WTC11 (cell line): ENCODE results near the gene TPGS2. TPM values are rescaled to one million over a fixed set of nuclear protein-coding genes. Genes with fewer than 3 reads are reported as not detected.

Source experiments
- ATAC-seq: fragments of 200-7000 bp; cut with Tn5 transposase; 2 replicates; pipeline ENCODE4 v1.10.0; 2021; ENCODE audit warnings: mild to moderate bottlenecking, moderate library complexity
- CTCF ChIA-PET: fragments of 300-600 bp; sonication (Branson Sonifier 250); formaldehyde crosslinking; loops from one replicate; lab custom pipeline; 2021; ENCODE audit warnings: antibody characterized with exemption; lab: Charles Lee
- POLR2A ChIA-PET: fragments of 350-600 bp; sonication (Branson Sonifier 250); formaldehyde crosslinking; loops from one replicate; lab custom pipeline; 2021; ENCODE audit warnings: antibody characterized with exemption; lab: Charles Lee
- DNase-seq: peaks from one replicate; pipeline ENCODE4 v3.0.0; 2021; ENCODE audit warnings: low spot score
- H3K27ac Mint-ChIP-seq: 2 replicates; pipeline ENCODE4 v1.8.0; 2021; ENCODE audit warnings: mixed read lengths
- H3K27me3 Mint-ChIP-seq: 2 replicates; pipeline ENCODE4 v1.8.0; 2021; ENCODE audit warnings: low read depth, mild to moderate bottlenecking, moderate library complexity, mixed read lengths
- H3K36me3 Mint-ChIP-seq: 2 replicates; pipeline ENCODE4 v1.8.0; 2021; ENCODE audit warnings: mixed read lengths
- H3K4me1 Mint-ChIP-seq: 2 replicates; pipeline ENCODE4 v1.8.0; 2022; ENCODE audit warnings: mixed read lengths
- H3K4me3 Mint-ChIP-seq: 2 replicates; pipeline ENCODE4 v1.8.0; 2021; ENCODE audit warnings: mild to moderate bottlenecking, moderate library complexity, mixed read lengths
- H3K9me3 Mint-ChIP-seq: 2 replicates; pipeline ENCODE4 v1.8.0; 2021; ENCODE audit warnings: mixed read lengths
- AR ChIP-seq: fragments of 250-450 bp; sonication (Bioruptor Pico); IDR thresholded peaks from 2 replicates; pipeline ENCODE4 v1.9.0; 2021; ENCODE audit warnings: mild to moderate bottlenecking
- ATF6 ChIP-seq: sonication (generic); formaldehyde crosslinking; IDR thresholded peaks from 2 replicates; pipeline ENCODE4 v1.8.1; 2023; ENCODE audit warnings: mild to moderate bottlenecking, missing genetic modification reagents
- CREM ChIP-seq: sonication (generic); formaldehyde crosslinking; IDR thresholded peaks from 2 replicates; pipeline ENCODE4 v1.8.1; 2022; ENCODE audit warnings: mild to moderate bottlenecking, missing genetic modification reagents, moderate library complexity
- E2F1 ChIP-seq: sonication (generic); formaldehyde crosslinking; IDR thresholded peaks from 2 replicates; pipeline ENCODE4 v1.8.0; 2022; ENCODE audit warnings: mild to moderate bottlenecking, missing genetic modification reagents
- ESRRA ChIP-seq: sonication (generic); formaldehyde crosslinking; IDR thresholded peaks from 2 replicates; pipeline ENCODE4 v1.8.1; 2022; ENCODE audit warnings: mild to moderate bottlenecking, missing genetic modification reagents, borderline replicate concordance
- HMGA2 ChIP-seq: fragments of 250-450 bp; sonication (Bioruptor Pico); IDR thresholded peaks from 2 replicates; pipeline ENCODE4 v1.4.0; 2021; ENCODE audit warnings: mild to moderate bottlenecking, moderate library complexity
- MLX ChIP-seq: sonication (generic); formaldehyde crosslinking; IDR thresholded peaks from 2 replicates; pipeline ENCODE4 v1.8.1; 2023; ENCODE audit warnings: mild to moderate bottlenecking, missing genetic modification reagents, moderate library complexity
- NFE2L1 ChIP-seq: sonication (generic); formaldehyde crosslinking; IDR thresholded peaks from 2 replicates; pipeline ENCODE4 v1.8.1; 2023; ENCODE audit warnings: missing genetic modification reagents
- PREB ChIP-seq: sonication (generic); formaldehyde crosslinking; IDR thresholded peaks from 2 replicates; pipeline ENCODE4 v1.8.1; 2022; ENCODE audit warnings: mild to moderate bottlenecking, missing genetic modification reagents, moderate library complexity, borderline replicate concordance
- SMAD4 ChIP-seq: sonication (generic); formaldehyde crosslinking; IDR thresholded peaks from 2 replicates; pipeline ENCODE4 v1.8.0; 2022; ENCODE audit warnings: mild to moderate bottlenecking, missing genetic modification reagents
- TEAD4 ChIP-seq: sonication (generic); formaldehyde crosslinking; IDR thresholded peaks from 2 replicates; pipeline ENCODE4 v1.8.0; 2022; ENCODE audit warnings: mild to moderate bottlenecking, missing genetic modification reagents
- TP53 ChIP-seq: sonication (generic); formaldehyde crosslinking; IDR thresholded peaks from 2 replicates; pipeline ENCODE4 v1.8.1; 2023; ENCODE audit warnings: mild to moderate bottlenecking, missing genetic modification reagents
- ZBTB43 ChIP-seq: sonication (generic); formaldehyde crosslinking; IDR thresholded peaks from 2 replicates; pipeline ENCODE4 v1.8.1; 2023; ENCODE audit warnings: mild to moderate bottlenecking, missing genetic modification reagents
- ZMAT4 ChIP-seq: fragments of 250-450 bp; sonication (Bioruptor Pico); IDR thresholded peaks from 2 replicates; pipeline ENCODE4 v1.9.0; 2021; ENCODE audit warnings: mild to moderate bottlenecking
- ZNF138 ChIP-seq: sonication (generic); formaldehyde crosslinking; conservative IDR thresholded peaks from 2 replicates; pipeline ENCODE4 v1.8.1; 2022; ENCODE audit warnings: mild to moderate bottlenecking, moderate library complexity, missing genetic modification reagents
- ZNF219 ChIP-seq: sonication (generic); formaldehyde crosslinking; IDR thresholded peaks from 2 replicates; pipeline ENCODE4 v1.8.0; 2023; ENCODE audit warnings: missing genetic modification reagents, mild to moderate bottlenecking, borderline replicate concordance
- ZNF232 ChIP-seq: sonication (generic); formaldehyde crosslinking; IDR thresholded peaks from 2 replicates; pipeline ENCODE4 v1.8.0; 2022; ENCODE audit warnings: mild to moderate bottlenecking, missing genetic modification reagents
- ZNF317 ChIP-seq: sonication (generic); formaldehyde crosslinking; IDR thresholded peaks from 2 replicates; pipeline ENCODE4 v1.8.1; 2023; ENCODE audit warnings: low read depth, mild to moderate bottlenecking, moderate library complexity, missing genetic modification reagents, borderline replicate concordance
- total RNA-seq: library from RNA; stranded (reverse); gene quantifications from 3 replicates; pipeline ENCODE4 v1.2.3, GENCODE V29; 2021

Gene TPGS2
- total RNA-seq, 1 experiment from 2014 or later, result 96.9 TPM

GRCh38 chr18:36871801-36872200, 43.0 kb upstream of the TPGS2 start:
- peaks cover 18% of the 10 kb centered on the region for H3K9me3 Mint-ChIP-seq
- DNase-seq, result no peak

More at GRCh38 chr18:36871801-36872200, 43.0 kb upstream of the TPGS2 start:
- Mint-ChIP-seq H3K27me3 (no peaks in the 10 kb centered on the region), H3K4me3 (no peak overlapping the region), H3K4me1 (peaks cover 13% of the 10 kb centered on the region), H3K27ac (0 out of 2 replicates have a peak overlapping the region, but pooled peaks have one; percentile 23), H3K36me3 (peaks cover 18% of the 10 kb centered on the region; the same call in 1 of the 2 replicates)
- CTCF ChIA-PET, result interaction anchor here (1.1 kb wide), 1 partner anchor 30 kb away, joined by 3 read pairs; no protein-coding TSS in a partner anchor
- POLR2A ChIA-PET, result interaction anchor here (0.6 kb wide), 1 partner anchor 494 kb away, joined by 3 read pairs; no protein-coding TSS in a partner anchor
- ATAC-seq, result no peak
- TF ChIP-seq ZBTB43, result no peak
- no peak for TF ChIP-seq ZNF232 (CRISPR knock-in tag)
- TF ChIP-seq TP53 (CRISPR knock-in tag), result no peak
- no peak for TF ChIP-seq HMGA2 (CRISPR knock-in tag)
- TF ChIP-seq ZNF138 (CRISPR knock-in tag), result no peak
- no peak for TF ChIP-seq SMAD4 (CRISPR knock-in tag)
- TF ChIP-seq ZMAT4, result no peak
- no peak for TF ChIP-seq ATF6 (CRISPR knock-in tag)
- TF ChIP-seq PREB (CRISPR knock-in tag), result no peak
- no peak for TF ChIP-seq TEAD4 (CRISPR knock-in tag)
- no peak for TF ChIP-seq AR (CRISPR knock-in tag)
- no peak for TF ChIP-seq NFE2L1
- no peak for TF ChIP-seq E2F1 (CRISPR knock-in tag)
- no peak for TF ChIP-seq ZNF317
- no peak for TF ChIP-seq MLX
- no peak for TF ChIP-seq ZNF219 (CRISPR knock-in tag)
- no peak for TF ChIP-seq ESRRA (CRISPR knock-in tag)
- no peak for TF ChIP-seq CREM (CRISPR knock-in tag)
